Hindlimb muscle (tissue), 1 donor: ENCODE measurements around the gene ATOSB. TPM values are rescaled to one million over a fixed set of nuclear protein-coding genes. Genes with fewer than 3 reads are reported as not detected.
A peak's percentile ranks its signal among the peaks of the same experiment; 100 is the strongest.
"Not testable (repeated sequence)": the region's sequence is repeated elsewhere in the genome, so short reads cannot be mapped to it uniquely, and the experiment has no call there.

Experiments used
- DNase-seq: peaks from one replicate; pipeline ENCODE4 v3.0.0-alpha.2; 2013
- polyA plus RNA-seq: library from polyadenylated mRNA; unstranded; fragments of 120-200 nt; gene quantifications from one replicate; pipeline ENCODE4 v1.2.1, GENCODE V29; 2013; ENCODE audit not compliant: insufficient read length

The ATOSB gene, protein sequence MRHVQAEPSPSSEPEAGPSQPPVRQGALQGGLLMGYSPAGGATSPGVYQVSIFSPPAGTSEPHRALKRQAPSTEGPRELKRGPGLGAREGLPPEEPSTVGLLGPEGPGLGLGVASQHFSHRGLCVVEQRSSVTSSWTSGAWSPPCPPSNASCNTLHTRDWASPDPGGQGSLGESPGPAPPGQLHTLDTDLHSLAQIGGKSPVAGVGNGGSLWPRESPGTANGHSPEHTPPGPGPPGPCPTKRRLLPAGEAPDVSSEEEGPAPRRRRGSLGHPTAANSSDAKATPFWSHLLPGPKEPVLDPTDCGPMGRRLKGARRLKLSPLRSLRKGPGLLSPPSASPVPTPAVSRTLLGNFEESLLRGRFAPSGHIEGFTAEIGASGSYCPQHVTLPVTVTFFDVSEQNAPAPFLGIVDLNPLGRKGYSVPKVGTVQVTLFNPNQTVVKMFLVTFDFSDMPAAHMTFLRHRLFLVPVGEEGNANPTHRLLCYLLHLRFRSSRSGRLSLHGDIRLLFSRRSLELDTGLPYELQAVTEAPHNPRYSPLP
- 12.7 TPM for polyA plus RNA-seq

- DNase-seq = peak; percentile 97
These were observed at the start of gene ATOSB for GRCh38 chr9:35115680-35116538. Gene ATOSB, minus strand, starts transcription at chr9:35115862. Its CDS starts 7,588 bp downstream, at chr9:35108274.

DNA sequence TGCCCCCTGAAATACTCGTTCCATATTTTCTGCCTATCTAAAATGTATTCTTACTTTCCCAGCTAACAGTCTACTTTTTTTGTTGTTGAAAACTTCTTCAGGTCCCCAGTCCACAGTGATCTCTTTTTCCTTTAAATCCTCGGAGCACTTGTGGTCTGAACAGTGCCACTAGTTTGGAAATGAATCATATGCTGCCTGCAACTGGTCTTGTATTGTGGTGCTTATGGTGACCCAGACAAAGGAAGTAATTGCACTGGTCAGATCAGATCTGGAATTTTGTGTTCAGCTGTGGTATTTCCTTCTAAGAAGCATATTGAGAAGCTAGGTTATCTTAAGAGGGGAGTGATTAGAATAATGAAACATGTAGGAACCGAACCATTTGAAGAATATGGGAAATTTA is 49.0 kb upstream of the ATOSB start:
- DNase-seq = no peak

DNA sequence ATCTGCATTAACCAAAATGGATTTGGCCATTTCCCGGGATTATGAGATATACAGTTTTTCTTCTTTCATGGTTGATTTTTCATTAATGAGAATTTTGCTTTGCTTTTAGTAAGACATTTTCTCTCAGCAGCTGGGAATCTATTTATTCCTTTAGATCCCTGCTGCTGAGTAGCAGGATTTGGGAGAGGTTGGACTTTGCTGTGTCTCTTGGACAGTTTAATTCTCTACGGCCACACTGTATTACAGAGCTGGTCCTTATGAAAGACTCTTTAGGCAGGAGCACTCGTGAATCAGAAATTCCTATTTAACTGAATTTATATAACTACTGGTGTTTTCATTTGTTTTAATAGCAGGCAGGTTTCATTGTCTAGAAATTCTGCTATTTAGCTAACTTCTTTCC is 47.8 kb upstream of the ATOSB start:
- DNase-seq = no peak

DNA sequence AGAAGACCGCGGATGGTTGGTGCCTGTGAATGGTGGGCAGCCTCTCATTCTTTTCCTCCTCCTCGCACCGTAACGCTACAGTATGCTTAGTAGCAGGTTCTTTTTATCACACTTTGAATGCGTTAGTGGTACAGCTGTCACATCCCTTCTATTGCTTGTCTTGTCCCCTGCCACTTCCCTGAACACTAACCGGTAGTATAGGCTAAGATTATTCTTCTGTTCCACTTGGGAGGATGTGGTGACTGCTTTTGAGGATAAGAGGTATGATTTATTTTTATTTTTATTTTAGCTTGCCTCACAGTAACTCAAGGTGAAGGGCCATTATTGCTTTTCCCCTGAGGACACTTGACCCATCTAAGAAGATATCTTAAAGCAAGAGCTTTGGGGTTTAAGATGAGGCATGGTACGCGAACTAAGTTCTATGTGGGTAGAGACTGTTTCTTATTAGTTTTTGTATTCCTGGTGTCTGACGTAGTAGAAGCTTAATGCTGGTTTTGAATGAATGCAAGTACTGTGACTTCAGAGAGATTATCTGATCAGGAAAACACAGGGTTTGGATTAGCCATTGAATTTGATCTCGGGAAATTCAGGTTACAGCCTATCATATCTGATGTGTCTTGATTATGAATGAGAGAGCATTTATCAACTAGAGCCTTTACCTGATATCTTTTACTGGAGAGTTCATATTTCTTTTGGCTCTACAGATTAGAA is 47.1 kb upstream of the ATOSB start:
- no peak for DNase-seq

DNA sequence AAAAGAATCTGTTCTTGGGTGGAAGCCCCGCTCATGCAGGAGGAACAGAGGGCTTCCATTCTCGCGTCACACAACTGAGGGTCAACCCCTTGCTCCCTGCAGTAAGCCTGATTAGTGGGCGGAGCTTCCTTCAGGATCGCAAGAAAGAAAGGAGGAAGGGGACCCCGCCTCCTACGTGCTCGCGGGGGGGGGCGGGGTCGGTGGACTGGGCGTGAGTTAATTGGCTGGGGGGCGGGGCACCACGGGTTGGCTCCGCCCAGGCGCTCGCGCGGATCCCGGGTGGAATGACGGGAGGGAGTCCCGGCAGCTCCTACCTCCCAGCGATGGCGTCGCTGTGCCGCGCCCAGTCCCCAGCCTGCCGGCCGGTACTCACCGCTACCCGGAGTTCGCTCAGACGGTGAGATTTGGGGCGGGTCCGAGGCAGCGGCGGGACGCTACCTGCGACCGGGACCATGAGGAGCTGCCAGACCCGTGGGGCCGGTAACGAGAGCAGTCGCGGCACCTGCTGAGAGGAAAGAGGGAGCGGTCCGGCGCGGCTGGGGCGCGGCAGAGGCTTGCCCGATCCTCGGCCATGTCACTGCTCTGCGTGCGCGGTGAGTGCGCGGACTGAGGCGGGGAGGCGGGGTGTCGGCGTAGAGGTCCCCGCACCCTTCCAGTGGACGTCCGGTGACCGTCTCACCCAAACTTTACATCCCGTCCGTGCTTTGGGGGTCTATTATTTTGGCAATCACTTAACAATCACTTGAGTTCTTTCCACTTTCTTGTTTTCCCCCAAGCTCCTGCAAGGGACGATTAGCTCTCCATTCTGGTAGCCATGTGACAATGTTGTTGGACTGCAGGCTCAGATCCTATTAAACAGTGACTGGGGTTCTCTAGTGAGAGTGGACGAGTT is 46.3 kb upstream of the ATOSB start, which contains the start of gene UNC13B:
Gene UNC13B (plus strand): TSS at position 297 of the 892 bp plus-strand sequence. CDS start 275 bp downstream, at position 572.
- DNase-seq = peak; percentile 87

DNA sequence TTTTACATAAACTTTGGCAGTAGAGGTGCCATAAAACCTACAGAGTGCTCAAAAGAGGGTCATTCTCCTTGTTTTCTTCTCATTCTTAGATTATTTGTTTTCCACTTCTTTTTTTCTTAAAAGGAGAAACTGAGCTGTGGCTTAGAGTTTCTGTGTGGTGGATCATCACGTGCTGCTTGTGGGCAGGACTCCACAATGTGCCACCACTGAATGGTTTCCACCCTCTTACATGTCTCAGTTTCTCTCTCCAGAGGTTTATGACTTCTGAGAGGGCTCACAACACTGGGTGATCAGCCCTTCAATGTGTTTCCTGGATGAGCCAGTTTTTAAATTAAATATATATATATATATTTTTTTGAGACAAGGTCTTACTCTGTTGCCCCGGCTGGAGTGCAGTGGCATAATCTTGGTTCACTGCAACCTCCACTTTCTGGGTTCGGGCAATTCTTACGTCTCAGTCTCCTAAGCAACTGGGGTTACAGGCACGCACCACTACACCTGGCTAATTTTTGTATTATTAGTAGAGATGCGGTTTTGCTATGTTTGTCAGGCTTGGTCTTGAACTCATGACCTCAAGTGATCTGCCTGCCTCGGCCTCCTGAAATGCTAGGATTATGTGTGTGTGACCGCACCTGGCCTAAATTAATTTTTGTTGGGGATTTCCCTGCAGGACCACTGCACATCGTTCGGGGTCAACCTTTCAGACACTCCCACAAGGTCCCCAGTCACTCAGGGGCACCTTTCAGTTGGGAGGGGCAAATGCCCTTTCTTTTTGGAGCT is 43.0 kb upstream of the ATOSB start:
- DNase-seq = no peak

GRCh38 chr9:35157836-35158235 is 42.2 kb upstream of the ATOSB start:
- DNase-seq = not testable (repeated sequence)

DNA sequence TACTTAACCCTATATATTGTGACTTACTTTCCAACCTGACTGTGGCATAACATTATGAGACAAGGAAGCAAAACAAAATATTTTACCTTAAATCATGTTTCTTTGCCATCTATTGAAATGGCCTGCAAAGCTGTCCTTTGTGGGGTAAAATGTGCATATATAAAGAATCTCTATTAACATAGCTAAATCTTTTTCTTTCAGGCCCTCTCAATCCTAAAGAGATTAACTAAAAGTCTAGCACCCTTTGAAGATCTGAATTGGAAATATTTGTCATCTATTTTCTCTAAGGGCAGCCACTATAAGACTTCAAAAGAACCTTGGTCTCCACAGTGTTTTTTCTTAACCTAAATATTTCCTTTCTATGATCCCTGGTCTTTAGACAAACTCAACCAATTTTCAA is 41.1 kb upstream of the ATOSB start:
- DNase-seq = no peak

- DNase-seq = no peak
These were observed 37.3 kb upstream of the ATOSB start for GRCh38 chr9:35152926-35153325.

GRCh38 chr9:35147941-35148563 is 32.4 kb upstream of the ATOSB start:
- DNase-seq = not testable (repeated sequence)

DNA sequence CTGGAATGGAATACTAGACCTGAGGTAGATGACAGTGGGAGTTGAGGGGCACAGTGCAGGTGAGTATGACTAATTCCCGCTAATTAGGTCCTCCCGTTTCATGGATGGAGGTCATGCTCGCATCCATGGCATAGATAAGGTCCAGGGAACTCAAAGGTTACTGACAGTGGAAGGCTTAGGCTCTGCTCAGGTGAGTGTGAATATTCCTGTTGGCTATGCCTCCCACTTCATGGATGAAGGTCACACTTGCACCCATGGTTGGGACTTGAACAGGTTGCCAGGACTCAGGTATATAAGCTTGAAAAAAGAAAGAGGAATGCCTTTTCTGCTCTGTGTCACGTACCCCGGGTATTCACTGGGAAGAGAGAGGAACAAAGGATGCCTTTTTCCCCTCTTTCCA is 26.4 kb upstream of the ATOSB start:
- DNase-seq = no peak

- DNase-seq = no peak
These were observed 24.4 kb upstream of the ATOSB start for GRCh38 chr9:35140093-35140492.

GRCh38 chr9:35136866-35137265 is 21.2 kb upstream of the ATOSB start:
- no peak for DNase-seq

- DNase-seq = no peak
These were observed 20.3 kb upstream of the ATOSB start for GRCh38 chr9:35135988-35136387.

DNA sequence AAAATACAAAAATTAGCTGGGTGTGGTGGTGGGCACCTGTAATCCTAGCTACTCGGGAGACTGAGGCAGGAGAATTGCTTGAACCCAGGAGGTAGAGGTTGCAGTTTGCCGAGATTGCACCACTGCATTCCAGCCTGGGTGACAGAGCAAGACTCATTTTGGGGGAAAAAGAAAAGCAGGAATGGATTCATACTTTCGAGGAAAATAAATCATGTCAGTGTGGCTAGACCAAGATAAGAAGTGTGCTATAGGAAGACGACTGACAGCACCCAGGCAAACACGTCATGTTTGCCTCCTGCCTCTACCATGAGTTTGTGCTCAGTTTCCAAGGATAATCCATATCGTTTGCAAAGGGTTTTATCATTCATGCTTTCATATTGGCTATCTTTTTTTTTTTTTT is 19.3 kb upstream of the ATOSB start:
- no peak for DNase-seq

- peak; percentile 93 for DNase-seq
These were observed 1.4 kb upstream of the ATOSB start for GRCh38 chr9:35116898-35117551.

DNA sequence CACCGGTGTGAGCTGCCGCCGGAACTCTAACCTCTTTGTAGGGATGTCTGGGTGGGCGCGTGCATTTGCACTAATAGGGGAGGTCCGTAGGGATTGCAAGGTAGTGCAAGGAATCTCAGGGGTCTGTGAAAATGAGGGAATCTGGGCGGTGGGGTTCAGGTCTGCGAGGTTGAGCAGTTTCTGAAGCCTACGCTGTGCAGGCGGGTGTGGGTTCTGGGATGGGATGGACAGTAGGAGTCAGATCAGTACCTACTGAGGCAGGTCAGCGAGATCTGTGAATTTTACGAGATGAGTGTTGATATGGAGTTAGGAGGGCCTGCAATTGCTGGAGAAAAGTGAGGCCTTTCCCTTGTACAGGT is 856 bp upstream of the ATOSB start:
- no peak for DNase-seq

DNA sequence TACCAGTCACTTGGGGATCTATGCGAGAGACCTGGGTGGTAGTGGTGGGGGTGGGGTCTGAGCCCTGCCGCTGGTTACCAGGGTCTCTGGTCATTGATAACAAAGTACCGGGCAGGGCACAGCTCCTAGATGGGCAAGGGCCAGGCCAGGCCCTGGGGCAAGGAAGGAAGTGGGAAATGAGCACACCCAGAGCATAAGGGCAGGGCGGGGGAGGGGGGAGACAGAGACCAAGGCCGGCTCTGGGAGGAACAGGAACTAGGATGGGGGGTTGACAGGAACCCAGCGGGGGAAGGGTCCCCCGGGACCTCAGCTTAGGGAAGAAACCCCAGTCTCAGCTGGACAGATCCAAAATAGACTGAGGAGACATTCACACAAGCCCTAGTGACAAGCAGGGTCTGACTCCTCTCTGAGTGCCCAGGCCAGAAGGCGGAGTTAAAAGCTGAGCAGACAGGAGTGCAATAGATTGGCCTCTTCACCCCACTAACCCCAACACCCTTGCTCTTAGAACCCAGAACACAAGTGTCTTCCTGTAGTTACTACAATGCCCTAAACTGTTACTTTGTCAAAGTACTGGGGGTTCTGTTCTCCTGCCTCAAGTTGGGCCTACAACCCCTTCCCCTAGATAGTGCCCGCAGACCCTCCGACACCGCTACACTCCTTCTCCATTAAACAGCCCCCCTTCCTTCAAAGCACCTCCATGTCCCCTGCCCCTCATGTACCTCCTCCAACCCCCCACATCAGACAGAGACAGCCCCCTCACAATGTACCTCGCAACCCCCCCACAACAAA is 628 bp downstream of the ATOSB start:
- DNase-seq = peak; percentile 65
